ENCODE results near the gene ZNF335.
"Not testable (repeated sequence)": the region's sequence is repeated elsewhere in the genome, so short reads cannot be mapped to it uniquely, and the experiment has no call there.

Gene ZNF335

DNA sequence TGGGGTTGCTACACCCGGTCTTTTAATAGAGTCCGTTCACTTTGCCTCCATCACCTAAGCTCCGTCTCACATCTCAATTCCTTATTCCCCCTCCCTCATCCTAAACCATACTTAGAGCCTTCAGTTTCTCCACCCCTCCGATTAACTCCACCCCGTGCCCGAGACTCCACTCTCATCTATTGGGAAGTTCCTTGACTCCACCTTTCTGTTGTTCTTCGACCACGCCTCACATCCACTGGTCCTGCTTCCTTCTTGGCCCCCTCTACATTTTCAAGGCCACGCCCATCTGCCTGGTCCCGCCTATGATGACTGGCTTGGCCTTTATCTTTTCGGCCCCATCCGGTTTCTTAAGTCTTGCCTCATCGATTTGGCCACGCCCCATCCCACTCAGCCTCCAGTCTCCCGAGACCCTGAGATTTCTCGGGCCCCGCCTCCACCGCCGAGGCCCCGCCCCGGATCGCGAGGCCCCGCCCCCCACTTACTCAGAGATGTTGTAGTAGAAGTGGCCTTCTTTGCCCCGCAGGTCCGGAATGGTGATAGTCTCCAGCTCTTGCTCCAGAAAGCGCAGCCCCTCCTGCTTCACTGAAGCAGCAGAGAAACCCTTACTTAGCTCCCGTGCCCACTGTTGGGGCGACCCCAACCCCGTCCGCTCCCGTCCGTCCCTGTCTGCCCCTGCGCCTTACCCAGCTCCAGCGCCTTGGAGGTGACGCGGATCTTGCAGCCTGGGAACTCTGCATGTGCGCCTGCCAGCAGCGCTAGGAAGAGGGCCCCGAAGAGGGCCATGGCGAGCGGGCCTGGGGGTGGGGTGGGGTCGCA, 61.1 kb downstream of the ZNF335 start:
- DNase-seq (ENCODE audit: low read depth in 3 of 3) = peak; percentile 90 to 97 (median 95)

DNA sequence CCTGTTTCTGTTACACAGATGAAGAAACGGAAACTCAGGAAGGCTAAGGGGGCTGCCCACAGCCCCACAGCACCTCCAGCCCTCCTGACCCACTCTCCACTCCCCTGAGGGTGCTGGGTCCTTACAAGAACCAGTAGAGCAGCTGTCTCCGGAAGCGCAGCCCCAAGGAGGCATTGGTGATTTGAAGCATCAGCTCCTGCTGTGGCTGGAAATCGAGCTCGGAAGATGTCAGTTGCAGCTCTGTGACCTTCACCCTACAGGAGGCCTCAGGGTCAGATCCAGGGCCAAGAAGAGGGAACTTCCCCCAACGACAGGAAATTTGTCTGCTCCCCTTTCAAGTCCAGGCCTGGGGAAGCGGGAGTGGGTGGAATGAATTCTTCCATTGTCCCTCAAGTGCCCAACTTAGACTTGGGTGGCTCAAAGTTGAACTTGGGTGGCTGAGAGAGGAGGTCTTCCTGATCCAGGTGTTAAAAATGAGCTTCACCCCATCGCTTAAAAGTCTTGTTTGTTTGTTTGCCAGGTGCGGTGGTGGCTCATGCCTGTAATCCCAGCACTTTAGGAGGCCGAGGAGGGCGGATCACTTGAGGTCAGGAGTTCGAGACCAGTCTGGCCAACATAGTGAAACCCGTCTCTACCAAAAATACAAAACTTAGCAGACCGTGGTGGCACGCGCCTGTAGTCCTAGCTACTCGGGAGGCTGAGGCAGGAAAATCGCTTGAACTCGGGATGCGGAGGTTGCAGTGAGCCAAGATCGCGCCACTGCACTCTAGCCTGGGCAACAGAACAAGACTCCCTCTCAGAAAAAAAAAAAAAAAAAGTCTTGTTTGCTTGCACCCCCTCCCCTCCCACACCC, 62.0 kb downstream of the ZNF335 start:
- DNase-seq (ENCODE audit: low read depth in 3 of 3) = no peak

DNA sequence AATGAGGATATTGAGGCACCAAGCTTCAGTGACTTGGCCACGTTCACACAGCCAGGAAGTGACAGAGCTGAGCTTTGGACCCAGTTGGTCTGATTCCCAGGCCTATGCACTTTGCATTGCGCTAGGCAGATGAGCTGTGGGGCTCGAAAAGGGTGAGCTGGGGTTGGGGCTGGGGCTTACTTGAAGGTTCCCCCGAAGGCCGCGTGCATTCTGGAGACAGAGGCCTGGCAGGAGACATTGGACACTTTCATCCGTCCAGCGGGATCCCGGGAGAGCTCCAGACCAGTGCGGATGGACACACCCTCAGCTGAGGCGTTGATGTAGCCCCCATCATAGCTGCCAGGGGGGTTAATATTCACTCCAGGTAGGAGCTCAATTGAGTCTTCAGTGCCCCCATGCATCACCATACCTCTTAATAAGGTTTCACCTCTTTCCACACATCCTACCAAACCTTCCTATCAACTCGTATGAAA, 62.6 kb downstream of the ZNF335 start:
- no peak for DNase-seq (ENCODE audit: low read depth in 3 of 3)

DNA sequence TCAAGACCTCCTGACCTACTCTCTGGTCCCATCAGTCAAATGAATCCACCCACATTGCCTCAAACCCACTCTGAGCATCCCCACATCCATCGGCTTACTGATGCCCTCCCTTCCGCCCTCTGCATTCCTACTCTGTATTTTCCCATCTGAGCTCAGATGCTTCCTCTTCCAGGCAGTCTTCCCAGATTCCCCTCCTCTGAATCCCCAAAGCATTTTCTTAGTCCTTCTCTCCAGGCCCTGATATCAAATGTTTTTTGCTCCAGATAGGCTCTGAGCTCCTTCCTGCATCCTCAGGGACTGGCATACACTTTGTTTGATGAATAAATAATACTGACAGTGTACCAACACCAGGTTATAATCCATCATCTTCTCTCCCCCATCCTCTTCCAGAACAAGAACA, 63.9 kb downstream of the ZNF335 start:
- no peak for DNase-seq (ENCODE audit: low read depth in 3 of 3)

DNA sequence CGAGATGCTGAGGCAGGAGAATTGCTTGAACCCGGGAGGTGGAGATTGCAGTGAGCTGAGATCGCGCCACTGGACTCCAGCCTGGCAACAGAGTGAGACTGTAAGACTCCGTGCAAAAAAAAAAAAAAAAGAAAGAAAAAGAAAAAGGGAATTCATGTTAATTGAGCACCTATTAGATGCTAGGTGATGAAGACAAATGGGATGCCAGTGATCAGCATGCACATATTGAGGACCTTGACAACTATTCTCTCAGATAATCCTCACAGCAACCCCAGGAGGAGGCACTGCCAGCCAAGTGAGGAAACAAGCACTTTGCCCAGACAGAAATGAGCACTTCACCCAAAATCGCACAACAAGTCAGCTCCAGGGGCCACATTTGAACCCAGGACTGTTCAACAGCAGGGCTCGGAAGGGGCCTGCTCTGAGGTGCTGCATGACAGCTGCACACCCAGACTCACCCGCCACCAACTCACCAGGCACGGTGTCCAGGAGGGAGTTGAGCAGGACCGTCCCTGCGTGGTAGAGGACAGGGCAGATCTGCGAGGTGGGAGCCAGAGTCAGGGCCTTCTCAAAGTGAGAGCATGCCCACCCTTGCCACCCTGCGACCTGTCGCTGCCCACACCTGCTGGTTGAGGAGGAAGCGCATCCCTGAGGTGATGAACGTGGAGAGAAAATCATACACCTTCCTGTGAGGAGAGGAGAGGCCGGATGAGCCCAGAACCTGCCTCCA, 64.6 kb downstream of the ZNF335 start:
- DNase-seq (ENCODE audit: low read depth in 3 of 3) = no peak

DNA sequence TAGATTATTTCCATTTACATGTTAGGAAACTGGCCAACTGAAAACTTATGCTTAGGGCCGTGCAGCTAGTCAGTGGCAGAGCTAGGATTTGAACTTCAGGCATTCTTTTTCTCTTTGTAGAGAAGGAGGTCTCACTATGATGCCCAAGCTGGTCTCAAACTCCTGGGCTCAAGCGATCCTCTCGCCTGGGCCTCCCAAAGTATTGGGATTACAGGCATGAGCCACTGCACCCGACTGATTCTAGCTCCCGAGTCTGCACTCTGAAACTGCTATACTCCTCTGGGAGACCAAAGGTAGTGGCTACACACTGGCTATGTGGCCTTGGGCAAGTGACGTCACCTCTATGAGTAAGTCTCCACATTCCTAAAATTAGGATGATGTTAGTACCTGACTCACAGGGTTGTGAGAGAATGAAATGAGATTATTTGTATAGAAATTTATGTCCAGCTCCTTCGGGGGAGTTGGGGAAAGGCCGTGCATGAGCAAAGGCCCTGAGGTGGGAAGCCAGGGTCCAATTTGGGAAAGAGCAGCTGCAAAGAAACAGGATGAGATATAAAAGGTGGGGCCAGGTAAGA, 66.4 kb downstream of the ZNF335 start:
- no peak for DNase-seq (ENCODE audit: low read depth in 3 of 3)

DNA sequence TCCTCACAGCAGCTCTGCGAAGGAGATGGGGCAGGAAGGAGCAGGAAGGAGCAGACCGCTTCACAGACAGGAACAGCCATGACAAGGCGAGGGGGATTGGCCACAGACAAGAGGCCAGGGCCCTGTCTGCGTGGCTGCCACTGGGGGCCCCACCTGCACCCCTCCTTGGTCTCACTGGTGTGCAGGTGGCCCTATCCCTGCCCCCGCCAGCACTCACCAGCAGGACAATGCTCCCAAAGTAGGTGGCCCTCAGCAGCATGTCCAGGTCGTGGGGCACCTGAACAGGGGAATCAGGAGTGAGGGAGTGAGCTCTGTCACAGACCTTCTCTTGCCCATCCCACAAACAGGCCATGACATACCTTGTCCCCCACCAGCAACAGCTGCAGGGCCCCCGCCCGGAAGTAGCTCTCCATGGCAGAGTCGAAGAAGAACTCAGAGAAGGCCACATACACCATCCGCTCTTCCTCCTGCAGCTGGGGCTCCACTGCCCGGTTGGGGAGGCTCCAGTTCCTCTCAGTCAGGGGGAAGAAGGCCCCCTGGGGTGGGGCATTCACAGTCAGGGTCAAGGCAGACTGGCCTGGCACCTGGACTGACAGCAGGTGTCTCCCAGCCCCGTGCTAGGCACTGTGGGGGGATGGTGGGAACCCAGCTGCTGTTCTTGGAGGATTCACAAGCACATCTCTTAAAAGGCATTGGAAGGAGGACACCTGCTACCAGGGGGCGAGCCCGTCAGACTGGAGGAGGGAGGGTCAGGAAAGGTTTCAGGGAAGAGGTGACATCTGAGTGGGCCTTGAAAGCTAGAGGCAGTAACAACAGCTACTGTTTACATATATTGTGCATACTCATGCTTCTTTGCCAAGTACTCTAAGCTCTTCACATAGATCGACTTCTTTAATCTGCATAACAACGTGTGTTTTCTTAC, 67.2 kb downstream of the ZNF335 start:
- no peak for DNase-seq (ENCODE audit: low read depth in 3 of 3)

DNA sequence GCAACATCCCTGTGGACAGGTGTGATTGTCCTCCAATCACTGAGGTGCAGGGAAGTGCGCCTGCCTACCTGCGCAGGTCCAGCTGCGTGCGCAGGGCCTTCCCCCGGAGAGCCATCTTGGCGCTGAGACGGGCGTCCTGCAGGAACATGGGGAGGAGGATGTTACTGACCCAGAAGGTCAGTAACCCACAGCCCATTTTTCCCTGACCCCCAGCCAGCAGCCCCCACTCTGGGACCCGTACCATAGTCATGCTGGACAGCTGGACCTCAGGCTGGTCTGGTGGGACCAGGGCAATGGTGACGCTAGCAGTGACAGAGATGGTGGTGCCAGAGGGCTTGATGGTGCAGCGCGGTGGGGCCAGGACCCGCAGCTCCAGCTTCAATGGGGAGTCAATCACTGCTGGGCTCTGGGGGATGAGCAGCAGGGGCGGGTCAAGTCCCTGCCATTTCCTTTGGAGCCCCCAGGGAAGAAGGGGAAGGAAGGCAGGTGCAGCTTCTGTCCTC, 69.8 kb downstream of the ZNF335 start:
- no peak for DNase-seq (ENCODE audit: low read depth in 3 of 3)

DNA sequence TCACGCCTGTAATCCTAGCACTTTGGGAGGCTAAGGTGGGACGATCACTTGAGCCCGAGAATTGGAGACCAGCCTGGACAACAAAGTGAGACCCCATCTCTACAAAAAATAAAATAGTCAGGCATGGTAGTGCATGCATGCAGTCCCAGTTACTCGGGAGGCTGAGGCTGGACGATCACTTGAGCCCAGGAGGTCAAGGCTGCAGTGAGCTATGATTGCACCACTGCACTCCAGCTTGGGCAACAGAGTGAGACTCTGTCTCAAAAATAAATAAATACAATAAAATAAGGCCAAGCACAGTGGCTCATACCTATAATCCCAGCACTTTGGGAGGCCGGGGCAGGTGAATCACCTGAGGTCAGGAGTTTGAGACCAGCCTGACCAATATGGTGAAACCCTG, 70.7 kb downstream of the ZNF335 start:
- DNase-seq (ENCODE audit: low read depth in 3 of 3) = not testable (repeated sequence)

DNA sequence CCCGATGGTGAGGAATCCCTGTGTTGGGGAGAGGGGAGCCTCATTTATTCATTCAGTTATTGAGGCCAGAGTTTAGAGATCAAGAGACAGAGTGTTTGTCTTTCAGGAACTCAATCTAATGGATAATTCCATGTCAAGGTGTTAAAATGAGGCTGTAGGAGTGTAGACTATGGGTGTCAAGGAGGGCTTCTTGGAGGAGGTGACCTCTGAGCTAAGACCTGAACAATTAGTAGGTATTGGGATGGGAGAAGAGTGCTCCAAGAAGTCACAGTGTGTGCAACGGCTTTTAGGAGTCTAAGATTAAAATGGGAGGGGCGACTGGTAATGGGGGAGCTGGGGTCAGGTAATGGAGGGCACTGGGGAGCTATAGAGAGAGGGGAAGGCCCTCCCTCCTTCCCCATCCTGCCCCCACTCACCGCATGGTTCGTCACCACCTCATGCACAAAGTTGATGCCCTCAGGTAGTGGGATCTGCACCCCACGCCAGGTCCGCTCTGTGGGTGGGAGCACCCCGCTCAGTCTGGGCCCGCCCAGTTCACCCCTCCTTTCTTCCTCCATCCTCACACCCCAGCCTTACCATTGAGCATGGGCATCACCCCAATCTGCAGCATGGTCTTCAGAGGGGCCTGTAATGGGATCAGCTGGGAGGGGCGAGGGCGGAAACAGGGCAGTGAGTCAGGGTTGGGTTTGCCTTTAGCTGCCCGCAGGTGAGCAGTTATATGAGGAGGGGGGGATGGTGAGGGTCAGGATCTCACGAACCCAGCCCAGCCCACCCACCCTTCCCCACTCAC, 72.8 kb downstream of the ZNF335 start:
- DNase-seq (ENCODE audit: low read depth in 3 of 3) = no peak

All from stimulated activated CD4-positive, alpha-beta T cell treated with anti-CD3 and anti-CD28 coated beads, TNF-alpha, amount 100 ng/mL, for 48 hours (primary cell).